Stimulated activated CD4-positive, alpha-beta T cell treated with anti-CD3 and anti-CD28 coated beads, Interleukin-4, amount 100 ng/mL, for 1 hour (primary cell): ENCODE results near the gene KIF16B.
"Not testable (repeated sequence)": the region's sequence is repeated elsewhere in the genome, so short reads cannot be mapped to it uniquely, and the experiment has no call there.

Experiments used
- DNase-seq: peaks from one replicate; pipeline ENCODE4 v3.0.0-alpha.2; 2020

The KIF16B gene

GRCh38 chr20:16573001-16573965 is at the start of gene KIF16B:
KIF16B (minus strand) TSS chr20:16573448; CDS start chr20:16573275, 173 bp downstream.
- peak; percentile 86 for DNase-seq

- no peak for DNase-seq
Measured at GRCh38 chr20:16622501-16622900, 49.3 kb upstream of the KIF16B start.

GRCh38 chr20:16621435-16622141 is 48.3 kb upstream of the KIF16B start:
- no peak for DNase-seq

DNA sequence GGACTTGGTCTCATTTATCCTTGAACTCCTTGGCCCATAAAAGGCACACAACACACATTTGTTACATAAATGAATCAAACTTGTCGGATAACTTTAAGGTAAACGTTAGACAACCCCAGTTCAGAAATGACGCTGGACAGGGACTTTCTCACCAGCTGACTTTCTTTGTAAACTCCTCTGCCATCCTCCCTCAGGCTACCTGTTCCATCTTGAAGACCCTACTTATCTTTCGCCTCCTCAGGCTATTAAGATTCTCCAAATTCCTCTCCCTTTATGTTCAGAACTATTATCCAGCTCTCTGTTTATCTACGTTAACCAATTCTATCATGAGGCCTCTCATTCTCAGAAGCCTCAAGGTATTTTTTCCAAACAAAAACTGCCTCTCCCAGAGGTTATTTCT is 47.7 kb upstream of the KIF16B start:
- no peak for DNase-seq

- no peak for DNase-seq
Measured at GRCh38 chr20:16619953-16620352, 46.7 kb upstream of the KIF16B start.

DNA sequence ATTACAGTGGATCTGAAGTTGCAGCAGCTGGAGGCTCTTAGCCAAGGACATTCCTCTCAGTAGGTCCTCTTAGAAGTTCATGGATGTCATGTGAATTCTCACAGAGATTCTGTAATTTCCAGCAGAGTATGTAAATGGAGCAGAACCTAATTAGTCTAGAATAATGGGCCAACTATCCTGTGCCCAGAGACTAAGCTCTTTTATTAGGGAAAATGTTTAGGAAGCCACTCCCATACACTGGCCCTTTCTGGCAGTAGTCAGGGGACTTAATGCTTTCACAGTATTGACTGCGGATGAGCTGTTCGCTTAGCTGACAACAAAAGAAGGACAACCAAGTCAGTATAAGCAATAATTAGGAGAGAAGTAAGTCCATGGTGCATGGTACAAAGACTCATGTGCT is 43.8 kb upstream of the KIF16B start:
- no peak for DNase-seq

GRCh38 chr20:16616317-16616716 is 43.1 kb upstream of the KIF16B start:
- DNase-seq: no peak

DNA sequence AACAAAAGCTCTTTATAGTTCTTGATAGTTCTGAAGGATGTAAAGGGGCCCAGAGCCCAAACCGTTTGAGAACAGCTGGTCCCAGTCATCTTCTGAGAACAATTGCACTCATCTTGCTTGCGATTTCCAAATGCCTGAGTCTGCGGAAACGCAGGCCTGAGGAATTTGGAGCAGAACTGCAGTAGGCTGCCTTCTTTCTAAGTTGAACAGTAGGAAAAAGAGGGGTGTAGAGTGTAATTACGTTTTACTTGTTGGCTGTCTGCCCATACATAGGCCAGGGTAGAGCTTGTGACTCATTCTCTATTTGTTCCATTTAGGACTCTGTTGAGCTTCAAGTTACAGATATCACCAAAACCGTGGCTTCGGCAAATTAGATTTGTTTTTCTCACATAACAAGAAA is 42.0 kb upstream of the KIF16B start:
- no peak for DNase-seq

- DNase-seq: no peak
Measured at GRCh38 chr20:16613954-16614353, 40.7 kb upstream of the KIF16B start.

GRCh38 chr20:16612706-16613105 is 39.5 kb upstream of the KIF16B start:
- DNase-seq: no peak

DNA sequence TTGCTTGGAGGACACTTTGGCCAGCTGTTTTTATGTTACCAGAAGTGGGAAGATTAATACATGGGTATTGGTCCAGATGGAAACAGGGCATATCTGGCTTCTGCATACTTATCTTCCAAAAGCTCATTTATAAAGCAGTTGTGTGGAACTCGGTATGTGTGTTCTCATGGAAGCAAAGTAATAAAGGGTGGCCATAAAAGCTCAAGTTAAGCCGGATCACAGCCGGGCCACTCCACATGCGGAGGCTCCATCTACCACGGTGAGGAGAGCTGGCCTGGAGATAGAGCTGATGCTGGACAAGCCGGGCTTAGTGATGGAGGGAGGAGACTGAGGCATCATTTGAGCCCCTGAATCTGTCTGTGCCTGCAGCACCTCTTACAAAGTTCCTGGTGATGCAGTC is 38.6 kb upstream of the KIF16B start:
- no peak for DNase-seq

- DNase-seq: no peak
Measured at GRCh38 chr20:16609066-16609465, 35.8 kb upstream of the KIF16B start.

- DNase-seq: no peak
Measured at GRCh38 chr20:16608277-16608650, 35.0 kb upstream of the KIF16B start.

GRCh38 chr20:16607364-16608276 is 34.4 kb upstream of the KIF16B start:
- DNase-seq: no peak

- DNase-seq: no peak
Measured at GRCh38 chr20:16606468-16607070, 33.3 kb upstream of the KIF16B start.

DNA sequence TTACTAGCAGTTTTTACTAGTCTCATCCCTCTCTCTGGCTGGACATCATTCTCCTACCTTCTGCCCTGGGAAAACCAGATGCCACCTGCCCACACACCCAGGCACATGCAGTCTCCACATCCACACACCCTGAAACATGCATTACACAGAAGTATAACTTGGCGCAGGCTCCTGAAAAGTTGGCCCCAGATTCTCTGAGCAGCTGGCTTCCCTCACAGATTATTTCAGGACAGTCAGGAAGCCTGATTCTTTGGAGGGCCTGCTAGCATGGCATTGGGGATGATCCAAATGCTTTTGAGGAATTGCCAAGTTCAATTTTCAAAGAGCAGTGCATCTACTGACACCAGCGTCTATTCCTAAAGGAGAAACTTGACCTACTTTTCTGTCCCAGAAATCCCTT is 27.8 kb upstream of the KIF16B start:
- no peak for DNase-seq

GRCh38 chr20:16599257-16599656 is 26.0 kb upstream of the KIF16B start:
- no peak for DNase-seq

- no peak for DNase-seq
Measured at GRCh38 chr20:16596991-16597390, 23.7 kb upstream of the KIF16B start.

GRCh38 chr20:16596404-16596803 is 23.2 kb upstream of the KIF16B start:
- DNase-seq: not testable (repeated sequence)

DNA sequence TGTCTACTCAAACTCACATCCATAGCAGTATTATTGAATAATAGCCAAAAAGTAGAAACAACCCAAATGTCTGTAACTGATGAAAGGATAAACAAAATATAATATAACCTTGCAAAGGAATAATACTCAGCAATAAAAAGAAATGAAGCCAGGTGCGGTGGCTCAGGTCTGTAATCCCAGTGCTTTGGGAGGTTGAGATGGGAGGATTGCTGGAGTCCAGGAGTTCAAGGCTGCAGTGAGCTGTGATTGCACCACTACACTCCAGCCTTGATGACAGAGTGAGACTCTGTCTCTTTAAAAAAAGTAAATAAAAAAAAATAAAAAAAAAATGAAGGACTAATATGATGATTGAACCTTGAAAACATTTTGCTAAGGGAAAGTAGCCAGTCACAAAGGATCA is 22.1 kb upstream of the KIF16B start:
- no peak for DNase-seq

DNA sequence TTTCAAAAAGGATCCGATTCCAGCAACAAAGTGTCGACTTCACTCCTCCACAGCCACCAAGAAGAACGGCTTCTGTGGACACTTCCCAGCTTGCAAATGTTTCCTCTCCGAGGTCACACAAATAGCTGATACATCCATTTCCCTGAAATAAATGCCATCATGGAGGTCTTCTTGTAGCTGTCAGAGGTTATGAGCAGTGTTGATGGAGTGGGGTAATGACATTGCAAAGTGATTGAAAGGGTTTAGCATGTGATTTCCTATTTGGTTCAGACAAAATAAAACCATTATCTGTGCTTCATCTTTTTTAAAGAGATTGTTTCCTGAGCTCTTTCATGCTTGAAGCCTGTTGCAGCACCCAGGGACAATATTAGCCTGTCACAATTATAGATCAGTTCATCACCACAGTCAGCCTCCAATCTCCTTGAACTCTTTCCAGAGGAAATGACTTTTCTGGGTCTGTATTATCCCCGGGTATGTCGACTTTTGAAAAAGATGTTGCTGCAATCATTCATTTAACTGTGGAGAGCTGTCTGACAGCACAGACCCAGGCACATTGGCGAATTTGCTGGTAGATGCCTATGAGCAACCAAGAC is 16.9 kb upstream of the KIF16B start:
- DNase-seq: no peak

DNA sequence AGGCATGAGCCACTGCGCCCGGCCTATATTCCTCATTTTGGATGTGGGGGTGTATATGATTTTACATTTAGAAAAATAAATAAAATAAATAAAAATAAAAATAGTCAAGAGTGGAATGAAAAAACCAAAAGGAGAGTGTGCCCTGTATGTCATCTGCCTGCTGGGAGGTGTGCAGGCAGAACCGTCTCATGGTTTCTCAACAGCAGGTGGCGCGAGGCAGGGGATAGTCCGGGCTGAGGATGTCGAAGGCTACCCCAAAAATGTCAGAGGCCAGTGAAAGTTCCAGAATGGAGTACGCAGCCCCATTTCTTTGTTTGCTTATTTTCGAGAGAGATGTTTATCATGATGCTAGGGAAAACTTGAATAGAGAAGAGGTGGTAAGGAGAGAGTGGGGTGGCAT is 16.4 kb upstream of the KIF16B start:
- DNase-seq: no peak
